HEK293 (cell line): Measurements from ENCODE around the gene RNF187.

ENCODE experiments used
- GFI1B ChIP-seq: fragments of 450-650 bp; formaldehyde crosslinking; IDR thresholded peaks from 2 replicates; pipeline ENCODE4 v1.5.1; 2016; ENCODE audit warnings: missing biosample characterization, missing genetic modification characterization
- KLF9 ChIP-seq: fragments of 450-650 bp; formaldehyde crosslinking; IDR thresholded peaks from 2 replicates; pipeline ENCODE4 v1.5.1; 2016; ENCODE audit warnings: missing biosample characterization, missing genetic modification characterization, low read depth
- ZBTB17 ChIP-seq: fragments of 450-650 bp; formaldehyde crosslinking; IDR thresholded peaks from 2 replicates; pipeline ENCODE4 v1.5.1; 2016; ENCODE audit warnings: missing biosample characterization, missing genetic modification characterization
- ZBTB21 ChIP-seq: fragments of 450-650 bp; formaldehyde crosslinking; IDR thresholded peaks from 2 replicates; pipeline ENCODE4 v1.5.1; 2017; ENCODE audit warnings: missing biosample characterization, missing genetic modification characterization
- ZFP3 ChIP-seq: fragments of 450-650 bp; formaldehyde crosslinking; IDR thresholded peaks from 2 replicates; pipeline ENCODE4 v1.5.1; 2016; ENCODE audit warnings: low read depth, missing biosample characterization, missing genetic modification characterization
- ZNF114 ChIP-seq: fragments of 450-650 bp; formaldehyde crosslinking; IDR thresholded peaks from 2 replicates; pipeline ENCODE4 v1.5.0; 2017; ENCODE audit warnings: missing biosample characterization, missing genetic modification characterization
- ZNF133 ChIP-seq: fragments of 450-650 bp; formaldehyde crosslinking; IDR thresholded peaks from 2 replicates; pipeline ENCODE4 v1.5.1; 2016; ENCODE audit warnings: missing biosample characterization, missing genetic modification characterization
- ZNF155 ChIP-seq: fragments of 450-650 bp; formaldehyde crosslinking; IDR thresholded peaks from 2 replicates; pipeline ENCODE4 v1.5.1; 2016; ENCODE audit warnings: missing biosample characterization, missing genetic modification characterization
- ZNF174 ChIP-seq: fragments of 450-650 bp; formaldehyde crosslinking; IDR thresholded peaks from 2 replicates; pipeline ENCODE4 v1.5.0; 2017; ENCODE audit warnings: missing biosample characterization, mild to moderate bottlenecking, missing genetic modification characterization
- ZNF211 ChIP-seq: fragments of 450-650 bp; formaldehyde crosslinking; IDR thresholded peaks from 2 replicates; pipeline ENCODE4 v1.5.1; 2016; ENCODE audit warnings: low read depth, missing biosample characterization, missing genetic modification characterization
- ZNF23 ChIP-seq: fragments of 450-650 bp; formaldehyde crosslinking; IDR thresholded peaks from 2 replicates; pipeline ENCODE4 v1.5.1; 2016; ENCODE audit warnings: missing biosample characterization, missing genetic modification characterization, borderline replicate concordance
- ZNF311 ChIP-seq: fragments of 450-650 bp; formaldehyde crosslinking; IDR thresholded peaks from 2 replicates; pipeline ENCODE4 v1.5.1; 2017; ENCODE audit warnings: missing biosample characterization, missing genetic modification characterization, borderline replicate concordance
- ZNF416 ChIP-seq: fragments of 450-650 bp; formaldehyde crosslinking; IDR thresholded peaks from 2 replicates; pipeline ENCODE4 v1.5.1; 2016; ENCODE audit warnings: missing biosample characterization, missing genetic modification characterization
- ZNF426 ChIP-seq: fragments of 450-650 bp; formaldehyde crosslinking; IDR thresholded peaks from 2 replicates; pipeline ENCODE4 v1.5.1; 2017; ENCODE audit warnings: missing biosample characterization, missing genetic modification characterization, mild to moderate bottlenecking, inconsistent platforms, moderate library complexity
- ZNF558 ChIP-seq: fragments of 450-650 bp; formaldehyde crosslinking; IDR thresholded peaks from 2 replicates; pipeline ENCODE4 v1.5.1; 2016; ENCODE audit warnings: missing biosample characterization, missing genetic modification characterization
- ZNF571 ChIP-seq: fragments of 450-650 bp; formaldehyde crosslinking; IDR thresholded peaks from 2 replicates; pipeline ENCODE4 v1.5.0; 2017; ENCODE audit warnings: missing biosample characterization, missing genetic modification characterization
- ZNF623 ChIP-seq: fragments of 450-650 bp; formaldehyde crosslinking; IDR thresholded peaks from 2 replicates; pipeline ENCODE4 v1.5.1; 2016; ENCODE audit warnings: missing biosample characterization, missing genetic modification characterization
- TF ChIP-seq, protein P1 (sequence below): fragments of 450-650 bp; formaldehyde crosslinking; IDR thresholded peaks from 2 replicates; pipeline ENCODE4 v1.5.1; 2017; ENCODE audit warnings: missing biosample characterization, missing genetic modification characterization
- TF ChIP-seq, protein P2 (sequence below): fragments of 450-650 bp; formaldehyde crosslinking; IDR thresholded peaks from 2 replicates; pipeline ENCODE4 v1.5.1; 2016; ENCODE audit warnings: missing biosample characterization, missing genetic modification characterization
- TF ChIP-seq, protein P3 (sequence below): fragments of 450-650 bp; formaldehyde crosslinking; IDR thresholded peaks from 2 replicates; pipeline ENCODE4 v1.5.1; 2016; ENCODE audit warnings: missing biosample characterization, missing genetic modification characterization, borderline replicate concordance
- TF ChIP-seq, protein P4 (sequence below): fragments of 450-650 bp; formaldehyde crosslinking; IDR thresholded peaks from 2 replicates; pipeline ENCODE4 v1.5.1; 2017; ENCODE audit warnings: missing biosample characterization, missing genetic modification characterization
- TF ChIP-seq, protein P5 (sequence below): fragments of 450-650 bp; formaldehyde crosslinking; IDR thresholded peaks from 2 replicates; pipeline ENCODE4 v1.5.1; 2016; ENCODE audit warnings: missing biosample characterization, missing genetic modification characterization
- TF ChIP-seq, protein P6 (sequence below): fragments of 450-650 bp; formaldehyde crosslinking; IDR thresholded peaks from 2 replicates; pipeline ENCODE4 v1.5.1; 2016; ENCODE audit warnings: missing biosample characterization, missing genetic modification characterization
- TF ChIP-seq, protein P7 (sequence below): fragments of 450-650 bp; formaldehyde crosslinking; IDR thresholded peaks from 2 replicates; pipeline ENCODE4 v1.5.1; 2016; ENCODE audit warnings: missing biosample characterization, missing genetic modification characterization

RNF187 gene

DNA sequence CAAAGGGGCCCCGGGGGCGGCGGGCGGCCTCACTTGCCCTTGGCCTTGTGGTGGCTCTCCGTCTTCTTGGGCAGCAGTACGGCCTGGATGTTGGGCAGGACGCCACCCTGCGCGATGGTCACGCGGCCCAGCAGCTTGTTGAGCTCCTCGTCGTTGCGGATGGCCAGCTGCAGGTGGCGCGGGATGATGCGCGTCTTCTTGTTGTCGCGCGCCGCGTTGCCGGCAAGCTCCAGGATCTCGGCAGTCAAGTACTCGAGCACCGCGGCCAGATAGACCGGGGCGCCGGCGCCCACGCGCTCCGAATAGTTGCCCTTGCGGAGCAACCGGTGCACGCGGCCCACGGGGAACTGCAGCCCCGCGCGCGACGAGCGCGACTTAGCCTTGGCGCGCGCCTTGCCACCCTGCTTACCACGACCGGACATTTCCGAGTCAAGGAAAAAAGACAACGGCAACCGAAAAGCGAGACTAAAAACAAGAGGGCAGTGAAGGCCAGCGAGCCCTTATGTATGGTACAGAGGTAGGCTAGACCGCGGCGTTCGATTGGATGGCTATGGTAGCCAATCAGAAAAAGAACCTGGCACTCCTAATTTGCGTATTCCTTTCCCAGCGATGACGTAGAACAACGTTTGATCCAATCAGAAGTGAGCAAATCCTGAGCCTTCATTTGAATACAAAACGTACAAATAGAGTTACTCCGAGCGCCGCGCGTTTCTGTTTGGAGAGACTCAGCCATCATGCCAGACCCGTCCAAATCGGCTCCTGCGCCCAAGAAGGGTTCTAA is 29.6 kb upstream of the RNF187 start (continued):
- TF ChIP-seq ZNF211 (tag by site-specific recombination) (no peak; the same call in 1 of the 2 replicates), ZNF623 (tag by site-specific recombination) (peak; percentile 30; the same call in 1 of the 2 replicates), ZFP3 (no peak), GFI1B (tag by site-specific recombination) (no peak), ZNF571 (tag by site-specific recombination) (no peak), ZNF114 (tag by site-specific recombination) (no peak), ZNF155 (tag by site-specific recombination) (no peak), ZNF133 (tag by site-specific recombination) (no peak), ZNF23 (no peak), ZNF426 (tag by site-specific recombination) (no peak), ZBTB17 (tag by site-specific recombination) (peak; percentile 94), ZNF416 (tag by site-specific recombination) (no peak), ZNF558 (no peak), ZBTB21 (tag by site-specific recombination) (peak; percentile 88), KLF9 (no peak; the same call in 1 of the 2 replicates), ZNF311 (no peak), ZNF174 (no peak)
- TF ChIP-seq, protein P1, sequence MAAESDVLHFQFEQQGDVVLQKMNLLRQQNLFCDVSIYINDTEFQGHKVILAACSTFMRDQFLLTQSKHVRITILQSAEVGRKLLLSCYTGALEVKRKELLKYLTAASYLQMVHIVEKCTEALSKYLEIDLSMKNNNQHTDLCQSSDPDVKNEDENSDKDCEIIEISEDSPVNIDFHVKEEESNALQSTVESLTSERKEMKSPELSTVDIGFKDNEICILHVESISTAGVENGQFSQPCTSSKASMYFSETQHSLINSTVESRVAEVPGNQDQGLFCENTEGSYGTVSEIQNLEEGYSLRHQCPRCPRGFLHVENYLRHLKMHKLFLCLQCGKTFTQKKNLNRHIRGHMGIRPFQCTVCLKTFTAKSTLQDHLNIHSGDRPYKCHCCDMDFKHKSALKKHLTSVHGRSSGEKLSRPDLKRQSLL (tag by site-specific recombination), result peak; percentile 94
- TF ChIP-seq, protein P2, sequence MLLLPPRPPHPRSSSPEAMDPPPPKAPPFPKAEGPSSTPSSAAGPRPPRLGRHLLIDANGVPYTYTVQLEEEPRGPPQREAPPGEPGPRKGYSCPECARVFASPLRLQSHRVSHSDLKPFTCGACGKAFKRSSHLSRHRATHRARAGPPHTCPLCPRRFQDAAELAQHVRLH (tag by site-specific recombination), result peak; percentile 93
- TF ChIP-seq, protein P3, sequence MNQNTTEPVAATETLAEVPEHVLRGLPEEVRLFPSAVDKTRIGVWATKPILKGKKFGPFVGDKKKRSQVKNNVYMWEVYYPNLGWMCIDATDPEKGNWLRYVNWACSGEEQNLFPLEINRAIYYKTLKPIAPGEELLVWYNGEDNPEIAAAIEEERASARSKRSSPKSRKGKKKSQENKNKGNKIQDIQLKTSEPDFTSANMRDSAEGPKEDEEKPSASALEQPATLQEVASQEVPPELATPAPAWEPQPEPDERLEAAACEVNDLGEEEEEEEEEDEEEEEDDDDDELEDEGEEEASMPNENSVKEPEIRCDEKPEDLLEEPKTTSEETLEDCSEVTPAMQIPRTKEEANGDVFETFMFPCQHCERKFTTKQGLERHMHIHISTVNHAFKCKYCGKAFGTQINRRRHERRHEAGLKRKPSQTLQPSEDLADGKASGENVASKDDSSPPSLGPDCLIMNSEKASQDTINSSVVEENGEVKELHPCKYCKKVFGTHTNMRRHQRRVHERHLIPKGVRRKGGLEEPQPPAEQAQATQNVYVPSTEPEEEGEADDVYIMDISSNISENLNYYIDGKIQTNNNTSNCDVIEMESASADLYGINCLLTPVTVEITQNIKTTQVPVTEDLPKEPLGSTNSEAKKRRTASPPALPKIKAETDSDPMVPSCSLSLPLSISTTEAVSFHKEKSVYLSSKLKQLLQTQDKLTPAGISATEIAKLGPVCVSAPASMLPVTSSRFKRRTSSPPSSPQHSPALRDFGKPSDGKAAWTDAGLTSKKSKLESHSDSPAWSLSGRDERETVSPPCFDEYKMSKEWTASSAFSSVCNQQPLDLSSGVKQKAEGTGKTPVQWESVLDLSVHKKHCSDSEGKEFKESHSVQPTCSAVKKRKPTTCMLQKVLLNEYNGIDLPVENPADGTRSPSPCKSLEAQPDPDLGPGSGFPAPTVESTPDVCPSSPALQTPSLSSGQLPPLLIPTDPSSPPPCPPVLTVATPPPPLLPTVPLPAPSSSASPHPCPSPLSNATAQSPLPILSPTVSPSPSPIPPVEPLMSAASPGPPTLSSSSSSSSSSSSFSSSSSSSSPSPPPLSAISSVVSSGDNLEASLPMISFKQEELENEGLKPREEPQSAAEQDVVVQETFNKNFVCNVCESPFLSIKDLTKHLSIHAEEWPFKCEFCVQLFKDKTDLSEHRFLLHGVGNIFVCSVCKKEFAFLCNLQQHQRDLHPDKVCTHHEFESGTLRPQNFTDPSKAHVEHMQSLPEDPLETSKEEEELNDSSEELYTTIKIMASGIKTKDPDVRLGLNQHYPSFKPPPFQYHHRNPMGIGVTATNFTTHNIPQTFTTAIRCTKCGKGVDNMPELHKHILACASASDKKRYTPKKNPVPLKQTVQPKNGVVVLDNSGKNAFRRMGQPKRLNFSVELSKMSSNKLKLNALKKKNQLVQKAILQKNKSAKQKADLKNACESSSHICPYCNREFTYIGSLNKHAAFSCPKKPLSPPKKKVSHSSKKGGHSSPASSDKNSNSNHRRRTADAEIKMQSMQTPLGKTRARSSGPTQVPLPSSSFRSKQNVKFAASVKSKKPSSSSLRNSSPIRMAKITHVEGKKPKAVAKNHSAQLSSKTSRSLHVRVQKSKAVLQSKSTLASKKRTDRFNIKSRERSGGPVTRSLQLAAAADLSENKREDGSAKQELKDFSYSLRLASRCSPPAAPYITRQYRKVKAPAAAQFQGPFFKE (tag by site-specific recombination), result no peak
- TF ChIP-seq, protein P4, sequence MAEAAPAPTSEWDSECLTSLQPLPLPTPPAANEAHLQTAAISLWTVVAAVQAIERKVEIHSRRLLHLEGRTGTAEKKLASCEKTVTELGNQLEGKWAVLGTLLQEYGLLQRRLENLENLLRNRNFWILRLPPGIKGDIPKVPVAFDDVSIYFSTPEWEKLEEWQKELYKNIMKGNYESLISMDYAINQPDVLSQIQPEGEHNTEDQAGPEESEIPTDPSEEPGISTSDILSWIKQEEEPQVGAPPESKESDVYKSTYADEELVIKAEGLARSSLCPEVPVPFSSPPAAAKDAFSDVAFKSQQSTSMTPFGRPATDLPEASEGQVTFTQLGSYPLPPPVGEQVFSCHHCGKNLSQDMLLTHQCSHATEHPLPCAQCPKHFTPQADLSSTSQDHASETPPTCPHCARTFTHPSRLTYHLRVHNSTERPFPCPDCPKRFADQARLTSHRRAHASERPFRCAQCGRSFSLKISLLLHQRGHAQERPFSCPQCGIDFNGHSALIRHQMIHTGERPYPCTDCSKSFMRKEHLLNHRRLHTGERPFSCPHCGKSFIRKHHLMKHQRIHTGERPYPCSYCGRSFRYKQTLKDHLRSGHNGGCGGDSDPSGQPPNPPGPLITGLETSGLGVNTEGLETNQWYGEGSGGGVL (tag by site-specific recombination), result no peak
- TF ChIP-seq, protein P5, sequence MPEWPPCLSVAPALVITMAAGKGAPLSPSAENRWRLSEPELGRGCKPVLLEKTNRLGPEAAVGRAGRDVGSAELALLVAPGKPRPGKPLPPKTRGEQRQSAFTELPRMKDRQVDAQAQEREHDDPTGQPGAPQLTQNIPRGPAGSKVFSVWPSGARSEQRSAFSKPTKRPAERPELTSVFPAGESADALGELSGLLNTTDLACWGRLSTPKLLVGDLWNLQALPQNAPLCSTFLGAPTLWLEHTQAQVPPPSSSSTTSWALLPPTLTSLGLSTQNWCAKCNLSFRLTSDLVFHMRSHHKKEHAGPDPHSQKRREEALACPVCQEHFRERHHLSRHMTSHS (tag by site-specific recombination), result no peak
- TF ChIP-seq, protein P6, sequence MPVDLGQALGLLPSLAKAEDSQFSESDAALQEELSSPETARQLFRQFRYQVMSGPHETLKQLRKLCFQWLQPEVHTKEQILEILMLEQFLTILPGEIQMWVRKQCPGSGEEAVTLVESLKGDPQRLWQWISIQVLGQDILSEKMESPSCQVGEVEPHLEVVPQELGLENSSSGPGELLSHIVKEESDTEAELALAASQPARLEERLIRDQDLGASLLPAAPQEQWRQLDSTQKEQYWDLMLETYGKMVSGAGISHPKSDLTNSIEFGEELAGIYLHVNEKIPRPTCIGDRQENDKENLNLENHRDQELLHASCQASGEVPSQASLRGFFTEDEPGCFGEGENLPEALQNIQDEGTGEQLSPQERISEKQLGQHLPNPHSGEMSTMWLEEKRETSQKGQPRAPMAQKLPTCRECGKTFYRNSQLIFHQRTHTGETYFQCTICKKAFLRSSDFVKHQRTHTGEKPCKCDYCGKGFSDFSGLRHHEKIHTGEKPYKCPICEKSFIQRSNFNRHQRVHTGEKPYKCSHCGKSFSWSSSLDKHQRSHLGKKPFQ (tag by site-specific recombination), result peak; percentile 44; the same call in 1 of the 2 replicates
- TF ChIP-seq, protein P7, sequence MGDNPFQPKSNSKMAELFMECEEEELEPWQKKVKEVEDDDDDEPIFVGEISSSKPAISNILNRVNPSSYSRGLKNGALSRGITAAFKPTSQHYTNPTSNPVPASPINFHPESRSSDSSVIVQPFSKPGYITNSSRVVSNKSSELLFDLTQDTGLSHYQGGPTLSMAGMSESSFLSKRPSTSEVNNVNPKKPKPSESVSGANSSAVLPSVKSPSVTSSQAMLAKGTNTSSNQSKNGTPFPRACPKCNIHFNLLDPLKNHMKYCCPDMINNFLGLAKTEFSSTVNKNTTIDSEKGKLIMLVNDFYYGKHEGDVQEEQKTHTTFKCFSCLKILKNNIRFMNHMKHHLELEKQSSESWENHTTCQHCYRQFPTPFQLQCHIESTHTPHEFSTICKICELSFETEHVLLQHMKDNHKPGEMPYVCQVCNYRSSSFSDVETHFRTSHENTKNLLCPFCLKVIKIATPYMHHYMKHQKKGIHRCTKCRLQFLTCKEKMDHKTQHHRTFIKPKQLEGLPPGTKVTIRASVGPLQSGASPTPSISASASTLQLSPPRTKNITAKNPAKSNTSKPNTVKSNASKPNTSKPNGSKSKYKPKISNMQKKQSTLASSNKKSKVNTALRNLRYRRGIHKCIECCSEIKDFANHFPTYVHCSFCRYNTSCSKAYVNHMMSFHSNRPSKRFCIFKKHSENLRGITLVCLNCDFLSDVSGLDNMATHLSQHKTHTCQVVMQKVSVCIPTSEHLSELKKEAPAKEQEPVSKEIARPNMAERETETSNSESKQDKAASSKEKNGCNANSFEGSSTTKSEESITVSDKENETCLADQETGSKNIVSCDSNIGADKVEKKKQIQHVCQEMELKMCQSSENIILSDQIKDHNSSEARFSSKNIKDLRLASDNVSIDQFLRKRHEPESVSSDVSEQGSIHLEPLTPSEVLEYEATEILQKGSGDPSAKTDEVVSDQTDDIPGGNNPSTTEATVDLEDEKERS (tag by site-specific recombination), result no peak
